DOHH2 (cell line): ENCODE results near the gene ADCY1.

Experiments
- EZH2phosphoT487 ChIP-seq: fragments of 200-600 bp; sonication (generic); IDR thresholded peaks from 2 replicates; pipeline ENCODE4 v1.6.1; 2017; ENCODE audit warnings: borderline replicate concordance, mild to moderate bottlenecking, antibody characterized with exemption, low read length, moderate library complexity, mixed read lengths
- TF ChIP-seq, protein P1 (sequence below): fragments of 200-600 bp; sonication (generic); IDR thresholded peaks from one replicate; pipeline ENCODE4 v1.5.1; 2014; ENCODE audit warnings: antibody characterized with exemption, mild to moderate bottlenecking, low read depth, low read length; ENCODE audit not compliant: poor library complexity, severe bottlenecking

DNA sequence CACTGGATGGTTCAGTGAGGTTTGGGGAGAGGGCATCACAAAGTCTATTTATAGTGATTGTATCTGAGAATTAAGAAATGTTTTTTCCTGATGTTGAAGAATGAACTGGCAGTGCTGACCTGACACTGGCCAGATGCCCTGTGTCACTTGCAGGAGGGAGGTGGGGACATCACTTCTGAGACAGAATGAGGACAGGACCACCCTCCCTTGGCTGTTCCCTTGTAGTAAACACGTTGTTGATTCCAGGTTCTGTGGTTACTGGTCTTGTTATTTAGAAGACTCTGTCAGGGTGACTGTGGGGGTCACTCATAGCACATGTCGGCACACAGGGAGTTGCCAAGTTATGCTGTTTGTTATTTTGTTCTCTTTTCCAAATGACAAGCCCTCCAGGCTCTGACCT is 126.4 kb downstream of the ADCY1 start:
- TF ChIP-seq, protein P1, sequence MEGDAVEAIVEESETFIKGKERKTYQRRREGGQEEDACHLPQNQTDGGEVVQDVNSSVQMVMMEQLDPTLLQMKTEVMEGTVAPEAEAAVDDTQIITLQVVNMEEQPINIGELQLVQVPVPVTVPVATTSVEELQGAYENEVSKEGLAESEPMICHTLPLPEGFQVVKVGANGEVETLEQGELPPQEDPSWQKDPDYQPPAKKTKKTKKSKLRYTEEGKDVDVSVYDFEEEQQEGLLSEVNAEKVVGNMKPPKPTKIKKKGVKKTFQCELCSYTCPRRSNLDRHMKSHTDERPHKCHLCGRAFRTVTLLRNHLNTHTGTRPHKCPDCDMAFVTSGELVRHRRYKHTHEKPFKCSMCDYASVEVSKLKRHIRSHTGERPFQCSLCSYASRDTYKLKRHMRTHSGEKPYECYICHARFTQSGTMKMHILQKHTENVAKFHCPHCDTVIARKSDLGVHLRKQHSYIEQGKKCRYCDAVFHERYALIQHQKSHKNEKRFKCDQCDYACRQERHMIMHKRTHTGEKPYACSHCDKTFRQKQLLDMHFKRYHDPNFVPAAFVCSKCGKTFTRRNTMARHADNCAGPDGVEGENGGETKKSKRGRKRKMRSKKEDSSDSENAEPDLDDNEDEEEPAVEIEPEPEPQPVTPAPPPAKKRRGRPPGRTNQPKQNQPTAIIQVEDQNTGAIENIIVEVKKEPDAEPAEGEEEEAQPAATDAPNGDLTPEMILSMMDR, result no peak
- no peak for TF ChIP-seq EZH2phosphoT487
